Measurements from ENCODE around the gene LRP5.

LRP5 gene

DNA sequence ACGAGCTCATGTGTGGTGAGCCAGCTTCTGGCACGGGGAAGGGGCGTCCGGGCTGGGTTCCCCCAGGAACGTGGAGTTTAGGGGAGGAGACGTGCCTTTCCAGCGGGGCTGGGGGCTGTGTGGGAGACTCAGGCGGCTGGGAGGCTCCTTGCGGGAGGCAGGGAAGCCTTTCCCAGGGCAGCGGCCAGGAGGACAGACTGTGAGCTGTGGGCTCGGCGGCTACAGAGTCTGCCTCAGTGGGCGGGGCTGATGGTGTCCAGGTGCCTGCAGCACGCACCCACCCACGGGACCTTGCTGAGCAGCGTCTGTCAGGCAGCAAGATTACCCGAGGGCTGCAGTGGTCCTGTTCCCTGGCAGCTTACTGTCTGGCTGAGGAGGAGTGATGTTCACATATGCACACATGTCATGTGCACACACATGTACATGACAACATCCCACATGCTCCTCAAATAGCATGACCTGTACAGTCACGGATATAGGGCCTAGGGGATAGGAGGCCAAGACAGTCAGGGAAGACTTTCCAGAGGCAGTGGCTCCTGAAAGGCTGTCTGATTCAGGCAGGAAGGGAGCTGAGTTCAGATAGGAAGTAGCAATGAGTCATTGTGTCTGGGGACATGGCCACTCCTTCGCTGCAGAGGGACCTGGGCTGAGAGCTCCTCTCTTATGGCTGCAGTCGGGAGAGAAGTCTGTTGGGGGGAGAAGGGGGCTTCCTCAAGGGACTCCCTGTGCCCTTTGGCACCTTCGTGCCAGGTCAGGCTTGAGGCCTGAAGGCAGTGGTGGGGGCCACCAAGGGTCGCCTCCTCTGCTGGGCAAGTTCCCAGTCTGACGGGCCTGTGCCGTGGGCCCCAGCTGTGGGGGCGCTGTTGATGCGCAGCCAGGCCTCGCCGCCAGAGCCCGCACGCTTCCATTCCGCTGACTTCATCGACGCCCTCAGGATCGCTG, 124.9 kb downstream of the LRP5 start:
- ChIA-PET CTCF (interaction anchor here (1.3 kb wide), 1 partner anchor 32 kb away, joined by 4 read pairs; no protein-coding TSS in a partner anchor), POLR2A (interaction anchor here (0.6 kb wide), 1 partner anchor 220 kb away, joined by 3 read pairs; no protein-coding TSS in a partner anchor)
- Histone ChIP-seq H3K27ac (ENCODE audit: insufficient read depth in 1 of 2, low read depth in 1 of 2, low read length in 2 of 2, poor library complexity in 1 of 2, severe bottlenecking in 2 of 2) (peak overlapping the region in 1 of 2 experiments; percentile 9), H3K36me3 (ENCODE audit: control insufficient read depth in 4 of 4, insufficient read depth in 4 of 4, low read length in 3 of 4) (peaks cover 2 to 89% (median 58%) of the 10 kb centered on the region in 4 experiments), H3K4me3 (ENCODE audit: control insufficient read depth in 1 of 7, extremely low read depth in 1 of 7, insufficient read depth in 4 of 7, low read depth in 2 of 7, low read length in 6 of 7) (no peak overlapping the region), H3K27me3 (replicated peaks in 2 of 5; ENCODE audit: control insufficient read depth in 4 of 5, insufficient read depth in 5 of 5, low read length in 4 of 5) (no peaks in the 10 kb centered on the region), H3K9me3 (ENCODE audit: control extremely low read depth in 1 of 5, control insufficient read depth in 4 of 5, insufficient read depth in 2 of 5, low read depth in 1 of 5, low read length in 4 of 5) (no peaks in the 10 kb centered on the region), H3K4me1 (ENCODE audit: control extremely low read depth in 1 of 4, control insufficient read depth in 4 of 4, insufficient read depth in 4 of 4, low read length in 3 of 4) (peaks cover 0 to 16% (median 9%) of the 10 kb centered on the region in 4 experiments)
- WGBS (ENCODE audit: insufficient coverage) = 94% methylated on average over 31 of the region's 34 CpGs
- DNase-seq = peak in 2 of 3 donors; percentile 45 to 51

DNA sequence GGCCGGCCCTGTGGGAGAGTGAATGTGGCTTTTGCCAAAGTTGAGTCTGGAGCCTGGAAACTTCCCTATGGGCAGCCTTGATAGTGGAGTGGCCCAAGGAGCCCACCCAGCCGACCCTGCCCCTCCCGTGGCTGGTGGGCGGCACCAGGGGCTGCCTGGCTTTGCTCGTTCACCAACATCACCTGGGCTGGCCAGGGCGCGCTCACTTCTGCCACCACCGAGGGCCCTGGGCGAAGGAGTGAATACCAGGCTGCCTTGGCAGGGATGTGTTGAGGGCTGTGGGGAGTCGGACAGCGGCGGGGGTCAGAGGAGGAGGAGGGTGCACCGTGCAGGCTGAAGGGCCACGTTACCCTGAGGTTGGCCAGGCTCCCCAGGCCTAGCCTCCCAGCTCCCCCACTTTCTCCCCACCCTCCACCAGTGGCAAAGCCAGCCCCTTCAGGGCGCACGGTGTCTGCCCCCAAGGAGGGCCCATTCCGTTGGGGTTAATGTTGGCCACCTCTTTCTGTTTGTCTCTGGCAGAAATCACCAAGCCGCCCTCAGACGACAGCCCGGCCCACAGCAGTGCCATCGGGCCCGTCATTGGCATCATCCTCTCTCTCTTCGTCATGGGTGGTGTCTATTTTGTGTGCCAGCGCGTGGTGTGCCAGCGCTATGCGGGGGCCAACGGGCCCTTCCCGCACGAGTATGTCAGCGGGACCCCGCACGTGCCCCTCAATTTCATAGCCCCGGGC, 125.7 kb downstream of the LRP5 start:
- ChIA-PET CTCF (interaction anchor here (1.3 kb wide), 1 partner anchor 32 kb away, joined by 4 read pairs; no protein-coding TSS in a partner anchor), POLR2A (no interaction called here)
- peaks cover 0 to 16% (median 9%) of the 10 kb centered on the region in 4 experiments for H3K4me1 ChIP-seq (ENCODE audit: control extremely low read depth in 1 of 4, control insufficient read depth in 4 of 4, insufficient read depth in 4 of 4, low read length in 3 of 4)

DNA sequence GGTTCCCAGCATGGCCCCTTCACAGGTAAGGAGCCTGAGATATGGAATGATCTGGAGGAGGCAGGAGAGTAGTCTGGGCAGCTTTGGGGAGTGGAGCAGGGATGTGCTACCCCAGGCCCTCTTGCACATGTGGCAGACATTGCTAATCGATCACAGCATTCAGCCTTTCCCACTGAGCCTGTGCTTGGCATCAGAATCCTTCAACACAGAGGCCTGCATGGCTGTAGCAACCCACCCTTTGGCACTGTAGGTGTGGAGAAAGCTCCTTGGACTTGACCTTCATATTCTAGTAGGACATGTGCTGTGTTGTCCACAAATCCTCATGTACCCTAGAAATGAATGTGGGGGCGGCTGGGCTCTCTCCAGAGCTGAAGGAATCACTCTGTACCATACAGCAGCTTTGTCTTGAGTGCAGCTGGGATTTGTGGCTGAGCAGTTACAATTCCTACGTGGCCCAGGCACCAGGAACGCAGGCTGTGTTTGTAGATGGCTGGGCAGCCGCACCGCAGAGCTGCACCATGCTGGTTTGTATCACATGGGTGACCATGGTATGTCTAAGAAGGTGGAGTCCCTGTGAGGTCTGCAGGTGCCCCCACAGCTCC, 126.4 kb downstream of the LRP5 start:
- POLR2A ChIA-PET = no interaction called here
- Histone ChIP-seq H3K27me3 (replicated peaks in 2 of 5; ENCODE audit: control insufficient read depth in 4 of 5, insufficient read depth in 5 of 5, low read length in 4 of 5) (no peaks in the 10 kb centered on the region), H3K4me3 (ENCODE audit: control insufficient read depth in 1 of 7, extremely low read depth in 1 of 7, insufficient read depth in 4 of 7, low read depth in 2 of 7, low read length in 6 of 7) (no peak overlapping the region), H3K27ac (ENCODE audit: insufficient read depth in 1 of 2, low read depth in 1 of 2, low read length in 2 of 2, poor library complexity in 1 of 2, severe bottlenecking in 2 of 2) (peak overlapping the region in 1 of 2 experiments; percentile 16), H3K9me3 (ENCODE audit: control extremely low read depth in 1 of 5, control insufficient read depth in 4 of 5, insufficient read depth in 2 of 5, low read depth in 1 of 5, low read length in 4 of 5) (no peaks in the 10 kb centered on the region), H3K36me3 (ENCODE audit: control insufficient read depth in 4 of 4, insufficient read depth in 4 of 4, low read length in 3 of 4) (peaks cover 2 to 81% (median 55%) of the 10 kb centered on the region in 4 experiments), H3K4me1 (ENCODE audit: control extremely low read depth in 1 of 4, control insufficient read depth in 4 of 4, insufficient read depth in 4 of 4, low read length in 3 of 4) (peaks cover 0 to 16% (median 9%) of the 10 kb centered on the region in 4 experiments)
- 97% methylated on average over 5 of the region's 6 CpGs for WGBS (ENCODE audit: insufficient coverage)
- DNase-seq = no peak
- CTCF ChIA-PET = no interaction called here

More for the DNA sequence above, 125.7 kb downstream of the LRP5 start:
- no peak for DNase-seq
- Histone ChIP-seq H3K9me3 (ENCODE audit: control extremely low read depth in 1 of 5, control insufficient read depth in 4 of 5, insufficient read depth in 2 of 5, low read depth in 1 of 5, low read length in 4 of 5) (no peaks in the 10 kb centered on the region), H3K36me3 (ENCODE audit: control insufficient read depth in 4 of 4, insufficient read depth in 4 of 4, low read length in 3 of 4) (peaks cover 2 to 88% (median 59%) of the 10 kb centered on the region in 4 experiments), H3K27ac (ENCODE audit: insufficient read depth in 1 of 2, low read depth in 1 of 2, low read length in 2 of 2, poor library complexity in 1 of 2, severe bottlenecking in 2 of 2) (peak overlapping the region in 1 of 2 experiments; percentile 9), H3K4me3 (ENCODE audit: control insufficient read depth in 1 of 7, extremely low read depth in 1 of 7, insufficient read depth in 4 of 7, low read depth in 2 of 7, low read length in 6 of 7) (no peak overlapping the region), H3K27me3 (replicated peaks in 2 of 5; ENCODE audit: control insufficient read depth in 4 of 5, insufficient read depth in 5 of 5, low read length in 4 of 5) (no peaks in the 10 kb centered on the region)
- 95% methylated on average over 20 of the region's 34 CpGs for WGBS (ENCODE audit: insufficient coverage)

DNA sequence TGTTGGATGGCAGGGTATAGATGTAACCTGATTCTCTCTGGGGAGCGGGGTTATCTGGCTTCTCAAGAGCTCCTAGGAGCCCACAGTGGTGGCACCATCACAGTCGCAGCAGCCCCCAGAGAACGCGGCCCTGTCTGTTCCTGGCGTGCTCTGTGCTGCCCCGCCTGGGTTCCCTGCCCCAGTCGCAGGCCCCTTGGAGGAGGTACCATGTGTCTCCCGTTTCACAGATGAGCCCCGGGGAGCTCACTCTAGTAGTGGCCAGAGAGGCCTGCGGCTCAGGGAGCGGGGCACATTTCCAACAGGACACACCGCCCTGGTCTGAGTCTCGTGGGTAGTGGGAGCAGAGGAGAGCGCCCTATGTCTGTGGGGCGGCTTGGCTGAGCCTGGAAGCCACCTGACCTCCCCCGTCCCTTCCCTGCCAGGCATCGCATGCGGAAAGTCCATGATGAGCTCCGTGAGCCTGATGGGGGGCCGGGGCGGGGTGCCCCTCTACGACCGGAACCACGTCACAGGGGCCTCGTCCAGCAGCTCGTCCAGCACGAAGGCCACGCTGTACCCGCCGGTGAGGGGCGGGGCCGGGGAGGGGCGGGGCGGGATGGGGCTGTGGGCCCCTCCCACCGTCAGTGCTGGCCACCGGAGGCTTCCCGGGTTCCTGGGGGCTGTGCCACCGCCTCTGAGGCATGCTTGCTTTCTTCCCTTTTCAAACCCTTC, 127.1 kb downstream of the LRP5 start:
- CTCF ChIA-PET = no interaction called here
- Histone ChIP-seq H3K27ac (ENCODE audit: insufficient read depth in 1 of 2, low read depth in 1 of 2, low read length in 2 of 2, poor library complexity in 1 of 2, severe bottlenecking in 2 of 2) (no peak overlapping the region), H3K27me3 (replicated peaks in 2 of 5; ENCODE audit: control insufficient read depth in 4 of 5, insufficient read depth in 5 of 5, low read length in 4 of 5) (no peaks in the 10 kb centered on the region), H3K36me3 (ENCODE audit: control insufficient read depth in 4 of 4, insufficient read depth in 4 of 4, low read length in 3 of 4) (peaks cover 2 to 76% (median 50%) of the 10 kb centered on the region in 4 experiments), H3K4me3 (ENCODE audit: control insufficient read depth in 1 of 7, extremely low read depth in 1 of 7, insufficient read depth in 4 of 7, low read depth in 2 of 7, low read length in 6 of 7) (no peak overlapping the region), H3K4me1 (ENCODE audit: control extremely low read depth in 1 of 4, control insufficient read depth in 4 of 4, insufficient read depth in 4 of 4, low read length in 3 of 4) (peaks cover 0 to 16% (median 9%) of the 10 kb centered on the region in 4 experiments), H3K9me3 (ENCODE audit: control extremely low read depth in 1 of 5, control insufficient read depth in 4 of 5, insufficient read depth in 2 of 5, low read depth in 1 of 5, low read length in 4 of 5) (no peaks in the 10 kb centered on the region)
- no peak for DNase-seq
- WGBS (ENCODE audit: insufficient coverage) = 88% methylated on average over 19 of the region's 38 CpGs
- POLR2A ChIA-PET = no interaction called here

GRCh38 chr11:68440224-68440623, 127.8 kb downstream of the LRP5 start:
- no peak for DNase-seq
- WGBS (ENCODE audit: insufficient coverage) = 91% methylated on average over 7 of the region's 8 CpGs
- Histone ChIP-seq H3K27ac (ENCODE audit: insufficient read depth in 1 of 2, low read depth in 1 of 2, low read length in 2 of 2, poor library complexity in 1 of 2, severe bottlenecking in 2 of 2) (no peak overlapping the region), H3K4me3 (ENCODE audit: control insufficient read depth in 1 of 7, extremely low read depth in 1 of 7, insufficient read depth in 4 of 7, low read depth in 2 of 7, low read length in 6 of 7) (no peak overlapping the region), H3K36me3 (ENCODE audit: control insufficient read depth in 4 of 4, insufficient read depth in 4 of 4, low read length in 3 of 4) (peaks cover 2 to 72% (median 46%) of the 10 kb centered on the region in 4 experiments), H3K27me3 (replicated peaks in 2 of 5; ENCODE audit: control insufficient read depth in 4 of 5, insufficient read depth in 5 of 5, low read length in 4 of 5) (no peaks in the 10 kb centered on the region), H3K9me3 (ENCODE audit: control extremely low read depth in 1 of 5, control insufficient read depth in 4 of 5, insufficient read depth in 2 of 5, low read depth in 1 of 5, low read length in 4 of 5) (no peaks in the 10 kb centered on the region), H3K4me1 (ENCODE audit: control extremely low read depth in 1 of 4, control insufficient read depth in 4 of 4, insufficient read depth in 4 of 4, low read length in 3 of 4) (peaks cover 0 to 16% (median 9%) of the 10 kb centered on the region in 4 experiments)
- ChIA-PET POLR2A (no interaction called here), CTCF (no interaction called here)

GRCh38 chr11:68441466-68442230, 129.3 kb downstream of the LRP5 start:
- H3K9me3 ChIP-seq (ENCODE audit: control extremely low read depth in 1 of 5, control insufficient read depth in 4 of 5, insufficient read depth in 2 of 5, low read depth in 1 of 5, low read length in 4 of 5) = no peaks in the 10 kb centered on the region
- DNase-seq = no peak
- H3K4me3 ChIP-seq (ENCODE audit: control insufficient read depth in 1 of 7, extremely low read depth in 1 of 7, insufficient read depth in 4 of 7, low read depth in 2 of 7, low read length in 6 of 7) = no peak overlapping the region
- CTCF ChIA-PET = interaction anchor here (0.5 to 1.3 kb wide), 4 partner anchors 12 to 362 kb away, joined by 3 to 4 read pairs (median 3); no protein-coding TSS in a partner anchor
- H3K27ac ChIP-seq (ENCODE audit: insufficient read depth in 1 of 2, low read depth in 1 of 2, low read length in 2 of 2, poor library complexity in 1 of 2, severe bottlenecking in 2 of 2) = no peak overlapping the region
- 97% methylated on average over 4 of the region's 6 CpGs for WGBS (ENCODE audit: insufficient coverage)
- peaks cover 2 to 73% (median 49%) of the 10 kb centered on the region in 4 experiments for H3K36me3 ChIP-seq (ENCODE audit: control insufficient read depth in 4 of 4, insufficient read depth in 4 of 4, low read length in 3 of 4)
- peaks cover 0 to 16% (median 9%) of the 10 kb centered on the region in 4 experiments for H3K4me1 ChIP-seq (ENCODE audit: control extremely low read depth in 1 of 4, control insufficient read depth in 4 of 4, insufficient read depth in 4 of 4, low read length in 3 of 4)
- H3K27me3 ChIP-seq (replicated peaks in 2 of 5; ENCODE audit: control insufficient read depth in 4 of 5, insufficient read depth in 5 of 5, low read length in 4 of 5) = no peaks in the 10 kb centered on the region
- POLR2A ChIA-PET = no interaction called here
